HG03521 (cell line): ENCODE results near the gene CENPP.

Experiments
- ATAC-seq: cut with Tn5 transposase; IDR thresholded peaks from one replicate; pipeline ENCODE4 v1.9.1; 2021; ENCODE audit warnings: mild to moderate bottlenecking, moderate library complexity; ENCODE audit not compliant: unreplicated experiment

Gene CENPP

GRCh38 chr9:92650839-92651621 lies 325.3 kb downstream of the CENPP start:
- no peak for ATAC-seq

- no peak for ATAC-seq
Measured at GRCh38 chr9:92652461-92652860, 326.7 kb downstream of the CENPP start.

GRCh38 chr9:92654481-92655301 lies 328.9 kb downstream of the CENPP start:
- ATAC-seq, result no peak

- ATAC-seq, result no peak
Measured at GRCh38 chr9:92655366-92655765, 329.6 kb downstream of the CENPP start.

- ATAC-seq, result no peak
Measured at GRCh38 chr9:92655896-92656536, 330.3 kb downstream of the CENPP start.

- ATAC-seq, result no peak
Measured at GRCh38 chr9:92656537-92656925, 330.8 kb downstream of the CENPP start.

- no peak for ATAC-seq
Measured at GRCh38 chr9:92657296-92658094, 331.7 kb downstream of the CENPP start.

- no peak for ATAC-seq
Measured at GRCh38 chr9:92658176-92658575, 332.4 kb downstream of the CENPP start.

GRCh38 chr9:92658611-92659010 lies 332.9 kb downstream of the CENPP start:
- ATAC-seq, result no peak

- ATAC-seq, result no peak
Measured at GRCh38 chr9:92659601-92660000, 333.8 kb downstream of the CENPP start.

- no peak for ATAC-seq
Measured at GRCh38 chr9:92660266-92660665, 334.5 kb downstream of the CENPP start.

GRCh38 chr9:92661127-92661526 lies 335.4 kb downstream of the CENPP start:
- no peak for ATAC-seq

- ATAC-seq, result no peak
Measured at GRCh38 chr9:92661743-92662142, 336.0 kb downstream of the CENPP start.

GRCh38 chr9:92663126-92663525 lies 337.4 kb downstream of the CENPP start:
- ATAC-seq, result no peak

GRCh38 chr9:92663951-92664350 lies 338.2 kb downstream of the CENPP start:
- ATAC-seq, result no peak

- no peak for ATAC-seq
Measured at GRCh38 chr9:92664394-92665152, 338.8 kb downstream of the CENPP start.

GRCh38 chr9:92665836-92666235 lies 340.1 kb downstream of the CENPP start:
- ATAC-seq, result no peak

- ATAC-seq, result no peak
Measured at GRCh38 chr9:92666236-92666635, 340.5 kb downstream of the CENPP start.

- no peak for ATAC-seq
Measured at GRCh38 chr9:92666912-92667532, 341.3 kb downstream of the CENPP start.
